CD4-positive, alpha-beta memory T cell (primary cell): Measurements from ENCODE around the gene IL32. TPM values are rescaled to one million over a fixed set of nuclear protein-coding genes. Genes with fewer than 3 reads are reported as not detected.

Experiments
- CTCF ChIA-PET: fragments of 350-600 bp; sonication (Branson Sonifier 250); formaldehyde crosslinking; loops from one replicate; lab custom pipeline; 2021; ENCODE audit warnings: inconsistent platforms; ENCODE audit not compliant: partially characterized antibody; lab: Charles Lee
- POLR2A ChIA-PET: fragments of 350-600 bp; sonication (Branson Sonifier 250); formaldehyde crosslinking; loops from one replicate; lab custom pipeline; 2021; ENCODE audit not compliant: partially characterized antibody; lab: Charles Lee
- DNase-seq, 5 donors: peaks; one replicate each; pipeline versions ENCODE4 v3.0.0 to v3.0.0-alpha.2; 2020 to 2022; ENCODE audit warnings: mixed read lengths in 1 of 5
- H3K27ac ChIP-seq: one replicate; pipeline ENCODE4 v1.7.0; 2013; ENCODE audit warnings: low read depth, low read length
- H3K27me3 ChIP-seq: 2 replicates; pipeline ENCODE4 v1.7.0; 2013; ENCODE audit warnings: mild to moderate bottlenecking, low read length, moderate library complexity; ENCODE audit not compliant: insufficient read depth
- H3K36me3 ChIP-seq: 2 replicates; pipeline ENCODE4 v1.7.0; 2013; ENCODE audit warnings: mild to moderate bottlenecking, low read length, moderate library complexity; ENCODE audit not compliant: insufficient read depth
- H3K4me1 ChIP-seq: 2 replicates; pipeline ENCODE4 v1.7.0; 2013; ENCODE audit warnings: mild to moderate bottlenecking, low read length, moderate library complexity; ENCODE audit not compliant: insufficient read depth
- H3K4me3 ChIP-seq, 2 donors: one replicate each; pipeline ENCODE4 v1.7.0; 2013; ENCODE audit warnings: low read length in 2 of 2, mild to moderate bottlenecking in 1 of 2
- H3K9me3 ChIP-seq, 2 donors: one replicate each; pipeline ENCODE4 v1.7.0; 2013; ENCODE audit warnings: low read length in 2 of 2, control low read depth in 1 of 2; ENCODE audit not compliant: control insufficient read depth in 1 of 2
- H3K27ac Mint-ChIP-seq, 7 donors: one replicate each; pipeline ENCODE4 v1.8.0; 2020 to 2021; ENCODE audit warnings: mixed read lengths in 7 of 7, mild to moderate bottlenecking in 6 of 7, inconsistent platforms in 3 of 7, moderate library complexity in 3 of 7
- H3K27me3 Mint-ChIP-seq, 2 donors: one replicate each; pipeline ENCODE4 v1.8.0; 2020 to 2021; ENCODE audit warnings: mixed read lengths in 2 of 2
- H3K36me3 Mint-ChIP-seq, 2 donors: one replicate each; pipeline ENCODE4 v1.8.0; 2020 to 2021; ENCODE audit warnings: mixed read lengths in 2 of 2, inconsistent platforms in 1 of 2, mild to moderate bottlenecking in 1 of 2
- H3K4me1 Mint-ChIP-seq, 4 donors: one replicate each; pipeline ENCODE4 v1.8.0; 2020 to 2021; ENCODE audit warnings: mixed read lengths in 4 of 4, mild to moderate bottlenecking in 1 of 4
- H3K4me3 Mint-ChIP-seq, 8 donors: one replicate each; pipeline ENCODE4 v1.8.0; 2020 to 2021; ENCODE audit warnings: mixed read lengths in 8 of 8, mild to moderate bottlenecking in 7 of 8, moderate library complexity in 6 of 8, inconsistent platforms in 3 of 8
- H3K9me3 Mint-ChIP-seq, 8 donors: one replicate each; pipeline ENCODE4 v1.8.0; 2020 to 2021; ENCODE audit warnings: mixed read lengths in 8 of 8, mild to moderate bottlenecking in 5 of 8, inconsistent platforms in 3 of 8, moderate library complexity in 1 of 8
- intact Hi-C: fragments of 100-400 bp; cut with micrococcal nuclease; formaldehyde crosslinking; loops from one replicate; pipeline ENCODE4 v1.15.1; 2023
- polyA plus RNA-seq, 2 donors: library from polyadenylated mRNA; unstranded; fragments of 300-500 nt; fragmentation: Illumina TruSeq; gene quantifications; one replicate each; pipeline ENCODE4 v1.2.3, GENCODE V29; 2021
- total RNA-seq, 2 experiments: library from RNA; stranded (reverse); gene quantifications; one replicate each; pipeline ENCODE4 v1.2.3, GENCODE V29; 2021

IL32 gene
- total and polyA plus RNA-seq, 4 experiments from 2014 or later = 752 to 3,174 (median 1,961) TPM

GRCh38 chr16:3112881-3113574, 47.6 kb downstream of the IL32 start:
- Histone ChIP-seq H3K9me3 (no peaks in the 10 kb centered on the region), H3K4me3 (no peak overlapping the region), H3K4me1 (no peaks in the 10 kb centered on the region), H3K36me3 (no peaks in the 10 kb centered on the region), H3K27ac (no peak overlapping the region), H3K27me3 (no peaks in the 10 kb centered on the region)
- peak overlapping the region in 1 of 7 donors; percentile 59 for H3K27ac Mint-ChIP-seq
- ChIA-PET CTCF (interaction anchor here (1.0 to 4.0 kb wide), 4 partner anchors 13 to 82 kb away, joined by 3 to 22 read pairs (median 3); no protein-coding TSS in a partner anchor), POLR2A (interaction anchor here (1.5 kb wide), 1 partner anchor 22 kb away, joined by 3 read pairs; the partner anchor contains the start of gene ZNF213)
- H3K36me3 Mint-ChIP-seq = peaks cover 0 to 4% of the 10 kb centered on the region in 2 donors
- no peak overlapping the region for H3K4me3 Mint-ChIP-seq
- no peaks in the 10 kb centered on the region for H3K9me3 Mint-ChIP-seq
- peaks cover 0 to 2% (median 0%) of the 10 kb centered on the region in 4 donors for H3K4me1 Mint-ChIP-seq
- peaks cover 0 to 2% of the 10 kb centered on the region in 2 donors for H3K27me3 Mint-ChIP-seq
- intact Hi-C loops = no loop called here
- no peak for DNase-seq

DNA sequence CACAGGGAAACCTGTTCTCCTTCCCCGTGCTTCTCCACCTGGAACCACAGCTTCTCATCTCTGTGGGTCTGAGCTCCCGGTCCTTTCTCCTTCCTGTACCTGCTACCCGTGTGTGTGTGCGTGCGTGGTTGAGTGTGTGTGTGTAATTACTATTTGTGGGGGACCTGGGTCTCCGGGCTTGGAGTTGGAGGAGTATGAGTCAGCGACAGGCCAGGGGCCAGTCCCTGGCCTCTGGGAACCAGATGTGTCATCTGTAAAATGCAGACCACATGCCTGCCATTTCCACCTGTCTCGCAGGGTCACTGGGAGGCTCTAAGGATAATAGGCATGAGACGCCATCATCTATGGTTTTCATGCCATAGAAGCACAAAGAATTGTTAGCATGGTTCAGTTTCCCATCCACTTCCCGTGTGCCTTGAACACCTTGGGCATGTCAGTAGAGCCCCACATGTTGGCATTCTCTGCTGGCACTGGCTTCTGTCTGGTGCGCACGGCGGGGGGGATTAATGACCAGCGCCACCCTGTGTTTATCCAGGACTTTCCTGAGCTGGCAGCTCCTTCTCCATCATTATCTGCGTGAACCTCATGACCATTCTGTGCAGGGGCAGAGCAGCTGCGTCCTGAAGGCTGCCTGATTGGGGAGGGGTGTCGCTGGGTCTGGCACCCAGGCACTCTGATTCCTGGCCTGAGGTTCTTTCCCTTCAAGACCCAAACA, 48.5 kb downstream of the IL32 start:
- CTCF ChIA-PET = interaction anchor here (1.0 to 4.0 kb wide), 6 partner anchors 12 to 86 kb away, joined by 3 to 22 read pairs (median 3); no protein-coding TSS in a partner anchor
- H3K27me3 ChIP-seq = no peaks in the 10 kb centered on the region
- H3K4me1 Mint-ChIP-seq = peaks cover 0 to 2% (median 0%) of the 10 kb centered on the region in 4 donors
- intact Hi-C loops = no loop called here
- no peak for DNase-seq
- H3K4me3 Mint-ChIP-seq = no peak overlapping the region
- no peaks in the 10 kb centered on the region for H3K9me3 Mint-ChIP-seq
- no peaks in the 10 kb centered on the region for H3K4me1 ChIP-seq
- H3K4me3 ChIP-seq = no peak overlapping the region
- peaks cover 0 to 2% of the 10 kb centered on the region in 2 donors for H3K27me3 Mint-ChIP-seq
- POLR2A ChIA-PET = interaction anchor here (0.5 kb wide), 1 partner anchor 224 kb away, joined by 3 read pairs; no protein-coding TSS in a partner anchor
- no peaks in the 10 kb centered on the region for H3K36me3 ChIP-seq
- no peak overlapping the region for H3K27ac Mint-ChIP-seq
- H3K9me3 ChIP-seq = no peaks in the 10 kb centered on the region
- H3K27ac ChIP-seq = no peak overlapping the region
- H3K36me3 Mint-ChIP-seq = peaks cover 0 to 4% of the 10 kb centered on the region in 2 donors

- H3K27me3 Mint-ChIP-seq = peaks cover 0 to 2% of the 10 kb centered on the region in 2 donors
- Histone ChIP-seq H3K27ac (no peak overlapping the region), H3K4me3 (no peak overlapping the region), H3K36me3 (no peaks in the 10 kb centered on the region), H3K9me3 (no peaks in the 10 kb centered on the region), H3K27me3 (no peaks in the 10 kb centered on the region), H3K4me1 (no peaks in the 10 kb centered on the region)
- H3K27ac Mint-ChIP-seq = peak overlapping the region in 1 of 7 donors; percentile 6
- no peak overlapping the region for H3K4me3 Mint-ChIP-seq
- DNase-seq = no peak
- intact Hi-C loops = no loop called here
- POLR2A ChIA-PET = no interaction called here
- CTCF ChIA-PET = interaction anchor here (1.1 to 4.0 kb wide), 3 partner anchors 14 to 87 kb away, joined by 3 to 22 read pairs (median 4); no protein-coding TSS in a partner anchor
- peaks cover 0 to 4% of the 10 kb centered on the region in 2 donors for H3K36me3 Mint-ChIP-seq
- H3K9me3 Mint-ChIP-seq = no peaks in the 10 kb centered on the region
- peaks cover 0 to 2% (median 0%) of the 10 kb centered on the region in 4 donors for H3K4me1 Mint-ChIP-seq
These were observed 49.6 kb downstream of the IL32 start for GRCh38 chr16:3115003-3115402.

DNA sequence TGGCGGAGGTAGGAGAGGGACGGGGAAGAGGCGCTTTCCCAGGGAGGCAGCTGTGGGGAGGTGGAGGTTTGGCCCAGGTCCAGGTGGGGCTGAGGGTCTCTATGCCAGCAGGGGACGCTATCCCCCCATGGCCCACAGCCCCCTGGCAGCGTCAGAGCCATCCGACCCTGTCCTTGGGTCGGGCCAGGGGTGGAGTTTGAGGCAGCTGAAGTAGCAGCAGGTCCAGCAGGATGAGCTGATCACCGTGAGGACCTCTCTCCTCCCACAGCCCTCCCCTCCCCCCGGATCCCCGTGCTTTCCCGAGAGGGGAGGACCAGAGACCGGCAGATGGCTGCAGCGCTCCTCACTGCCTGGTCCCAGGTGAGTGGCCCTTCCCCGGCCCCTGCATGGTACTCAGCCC, 50.1 kb downstream of the IL32 start:
- POLR2A ChIA-PET = no interaction called here
- Mint-ChIP-seq H3K27ac (no peak overlapping the region), H3K36me3 (peaks cover 0 to 4% of the 10 kb centered on the region in 2 donors), H3K4me3 (no peak overlapping the region), H3K27me3 (peaks cover 0 to 2% of the 10 kb centered on the region in 2 donors), H3K4me1 (peaks cover 0 to 2% (median 0%) of the 10 kb centered on the region in 4 donors), H3K9me3 (no peaks in the 10 kb centered on the region)
- H3K27me3 ChIP-seq = no peaks in the 10 kb centered on the region
- CTCF ChIA-PET = interaction anchor here (4.0 kb wide), 1 partner anchor 13 kb away, joined by 22 read pairs; no protein-coding TSS in a partner anchor
- no peak for DNase-seq
- no peaks in the 10 kb centered on the region for H3K4me1 ChIP-seq
- no peaks in the 10 kb centered on the region for H3K36me3 ChIP-seq
- H3K9me3 ChIP-seq = no peaks in the 10 kb centered on the region
- intact Hi-C loops = no loop called here
- H3K4me3 ChIP-seq = no peak overlapping the region
- no peak overlapping the region for H3K27ac ChIP-seq

DNA sequence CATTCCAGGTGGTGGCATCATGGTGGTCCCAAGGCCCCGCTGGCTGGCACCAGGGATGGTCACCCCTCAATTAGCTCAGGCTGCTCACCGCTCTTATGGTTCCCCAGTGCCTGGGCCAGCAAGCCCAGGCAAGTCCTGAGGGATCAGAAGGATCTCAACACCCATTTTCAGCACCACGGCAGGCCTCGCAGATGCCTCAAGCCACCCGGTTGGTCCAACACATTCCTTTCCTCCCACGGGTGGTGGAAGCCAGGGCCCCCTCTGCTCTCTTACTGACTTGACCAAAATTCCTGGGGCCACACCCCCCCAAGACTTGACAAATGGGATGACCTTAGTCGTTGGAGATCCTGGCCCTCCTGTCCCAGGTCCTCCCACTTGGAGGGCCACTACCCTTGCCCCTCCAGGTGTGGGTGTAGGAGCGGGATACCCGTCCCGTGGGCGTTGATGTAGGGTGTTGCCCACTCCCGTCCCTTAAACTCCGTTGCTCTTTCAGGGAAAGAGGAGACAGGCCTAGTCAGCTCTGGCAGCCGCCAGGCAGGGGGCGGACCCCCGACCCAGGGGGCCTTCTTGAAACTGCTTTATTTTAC, 52.9 kb downstream of the IL32 start:
- no peak overlapping the region for H3K4me3 ChIP-seq
- no peaks in the 10 kb centered on the region for H3K9me3 ChIP-seq
- H3K27ac Mint-ChIP-seq = no peak overlapping the region
- no peaks in the 10 kb centered on the region for H3K36me3 ChIP-seq
- H3K9me3 Mint-ChIP-seq = no peaks in the 10 kb centered on the region
- peaks cover 2% of the 10 kb centered on the region for H3K4me1 ChIP-seq
- no peak for DNase-seq
- peaks cover 0 to 4% of the 10 kb centered on the region in 2 donors for H3K36me3 Mint-ChIP-seq
- CTCF ChIA-PET = interaction anchor here (0.8 to 5.8 kb wide), 4 partner anchors 11 to 22 kb away, joined by 3 to 46 read pairs (median 4); partner anchors contain the start of gene ZNF213
- H3K4me1 Mint-ChIP-seq = peaks cover 0 to 2% (median under 1%) of the 10 kb centered on the region in 4 donors
- H3K4me3 Mint-ChIP-seq = no peak overlapping the region
- peaks cover 0 to 2% of the 10 kb centered on the region in 2 donors for H3K27me3 Mint-ChIP-seq
- H3K27me3 ChIP-seq = no peaks in the 10 kb centered on the region
- intact Hi-C loops = no loop called here
- POLR2A ChIA-PET = interaction anchor here (0.7 to 1.6 kb wide), 3 partner anchors 16 to 52 kb away, joined by 3 to 6 read pairs (median 5); partner anchors contain the start of gene ZNF213
- H3K27ac ChIP-seq = no peak overlapping the region

DNA sequence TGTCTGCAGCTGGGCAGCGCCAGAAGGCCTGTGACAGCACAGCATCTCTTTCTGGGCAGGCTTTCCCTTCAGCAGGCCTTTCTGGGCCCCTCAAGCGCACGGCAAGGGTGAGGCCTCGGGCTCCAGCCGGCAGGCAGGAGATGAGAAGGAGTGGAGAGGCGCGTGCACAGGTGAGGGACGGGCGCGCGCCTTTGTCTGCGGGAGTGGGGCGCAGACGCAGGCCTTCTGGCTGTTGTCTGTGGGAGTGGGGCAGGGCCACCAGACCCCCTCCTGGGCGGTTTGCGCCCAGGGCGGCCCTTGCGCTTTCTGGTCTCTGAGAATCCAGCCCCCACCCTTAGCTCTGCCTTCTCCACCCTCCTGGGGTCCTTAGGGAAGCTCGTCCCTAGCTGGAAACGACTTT, 53.4 kb downstream of the IL32 start:
- Histone ChIP-seq H3K27ac (no peak overlapping the region), H3K27me3 (no peaks in the 10 kb centered on the region), H3K4me3 (no peak overlapping the region), H3K36me3 (no peaks in the 10 kb centered on the region), H3K9me3 (no peaks in the 10 kb centered on the region), H3K4me1 (peaks cover 8% of the 10 kb centered on the region)
- CTCF ChIA-PET = interaction anchor here (1.2 to 5.8 kb wide), 2 partner anchors 10 to 17 kb away, joined by 4 to 46 read pairs; no protein-coding TSS in a partner anchor
- Mint-ChIP-seq H3K27ac (no peak overlapping the region), H3K4me3 (no peak overlapping the region), H3K9me3 (no peaks in the 10 kb centered on the region), H3K4me1 (peaks cover 5 to 6% (median 5%) of the 10 kb centered on the region in 4 donors), H3K36me3 (peaks cover 0 to 4% of the 10 kb centered on the region in 2 donors), H3K27me3 (peaks cover 0 to under 1% of the 10 kb centered on the region in 2 donors)
- intact Hi-C loops = no loop called here
- DNase-seq = no peak
- POLR2A ChIA-PET = interaction anchor here (1.4 to 1.5 kb wide), 2 partner anchors 16 to 43 kb away, joined by 3 to 5 read pairs; partner anchors contain the start of gene ZNF213
